PC-9 (cell line): ENCODE data around the gene PHF21B.

ENCODE experiments used
- EZH2 ChIP-seq: fragments of 200-600 bp; sonication (generic); IDR thresholded peaks from 2 replicates; pipeline ENCODE4 v1.8.0; 2017; ENCODE audit warnings: antibody characterized with exemption, low read depth
- TF ChIP-seq, protein P1 (sequence below): fragments of 200-600 bp; sonication (generic); conservative IDR thresholded peaks from 2 replicates; pipeline ENCODE4 v1.6.1; 2017; ENCODE audit warnings: mixed run types, antibody characterized with exemption, mild to moderate bottlenecking, moderate library complexity

DNA sequence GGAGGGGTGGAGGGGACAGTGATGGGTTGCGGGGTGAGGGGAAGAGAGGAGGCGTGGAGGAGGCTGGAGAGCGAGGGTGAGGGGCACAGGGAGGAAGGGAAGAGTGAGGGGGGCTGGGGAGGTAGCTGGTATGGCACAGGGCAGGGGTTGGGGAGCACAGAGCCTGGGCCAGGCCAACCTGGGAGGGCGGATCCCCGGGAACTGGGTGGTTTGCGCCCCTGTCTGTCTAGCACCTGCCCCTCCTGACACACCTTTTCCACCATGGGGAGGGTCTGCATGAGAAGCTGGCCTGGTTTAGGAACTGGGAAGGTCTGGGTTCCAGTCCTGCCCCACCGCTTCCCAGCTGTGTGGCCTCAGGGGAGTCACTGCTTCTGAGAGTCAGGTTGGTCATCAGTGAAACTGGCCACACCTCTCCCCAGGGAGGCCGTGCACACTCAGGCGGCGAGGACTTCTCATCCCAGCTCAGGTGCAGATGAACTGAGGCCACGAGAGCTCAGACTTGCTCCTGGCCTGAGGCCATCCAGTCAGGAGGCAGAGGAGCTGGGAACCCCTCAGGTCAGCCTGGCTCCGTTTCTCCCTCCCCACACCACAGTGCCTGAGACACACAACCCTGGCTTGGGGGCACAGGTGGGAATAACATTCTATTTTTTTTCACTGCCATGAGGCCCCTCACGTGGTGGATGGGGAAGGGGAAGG lies 95.6 kb downstream of the PHF21B start:
- TF ChIP-seq EZH2 = no peak
- TF ChIP-seq, protein P1, sequence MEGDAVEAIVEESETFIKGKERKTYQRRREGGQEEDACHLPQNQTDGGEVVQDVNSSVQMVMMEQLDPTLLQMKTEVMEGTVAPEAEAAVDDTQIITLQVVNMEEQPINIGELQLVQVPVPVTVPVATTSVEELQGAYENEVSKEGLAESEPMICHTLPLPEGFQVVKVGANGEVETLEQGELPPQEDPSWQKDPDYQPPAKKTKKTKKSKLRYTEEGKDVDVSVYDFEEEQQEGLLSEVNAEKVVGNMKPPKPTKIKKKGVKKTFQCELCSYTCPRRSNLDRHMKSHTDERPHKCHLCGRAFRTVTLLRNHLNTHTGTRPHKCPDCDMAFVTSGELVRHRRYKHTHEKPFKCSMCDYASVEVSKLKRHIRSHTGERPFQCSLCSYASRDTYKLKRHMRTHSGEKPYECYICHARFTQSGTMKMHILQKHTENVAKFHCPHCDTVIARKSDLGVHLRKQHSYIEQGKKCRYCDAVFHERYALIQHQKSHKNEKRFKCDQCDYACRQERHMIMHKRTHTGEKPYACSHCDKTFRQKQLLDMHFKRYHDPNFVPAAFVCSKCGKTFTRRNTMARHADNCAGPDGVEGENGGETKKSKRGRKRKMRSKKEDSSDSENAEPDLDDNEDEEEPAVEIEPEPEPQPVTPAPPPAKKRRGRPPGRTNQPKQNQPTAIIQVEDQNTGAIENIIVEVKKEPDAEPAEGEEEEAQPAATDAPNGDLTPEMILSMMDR = no peak
